Right lobe of liver (tissue), 4 donors: ENCODE results near the gene FBLIM1.
"Not testable (repeated sequence)": the region's sequence is repeated elsewhere in the genome, so short reads cannot be mapped to it uniquely, and the experiment has no call there.

Source experiments
- POLR2A ChIP-seq: fragments of 450-650 bp; IDR thresholded peaks from one replicate; pipeline ENCODE4 v1.6.1; 2017; ENCODE audit warnings: antibody characterized with exemption, mild to moderate bottlenecking
- TF ChIP-seq, protein P1 (sequence below), 4 donors: fragments of 200-600 bp in 3 of 4; fragments of 450-650 bp in 1 of 4; IDR thresholded peaks; one replicate each; pipeline versions ENCODE4 v1.5.1 to v1.8.0; 2016 to 2022; ENCODE audit warnings: antibody characterized with exemption in 4 of 4, mild to moderate bottlenecking in 2 of 4
- donor health status: DM: no; HTN: no; CAD: no.
- donor health status: DM: no; HTN: no; CAD: no.
- donor health status: DM: no; HTN: yes; CAD: no.

DNA sequence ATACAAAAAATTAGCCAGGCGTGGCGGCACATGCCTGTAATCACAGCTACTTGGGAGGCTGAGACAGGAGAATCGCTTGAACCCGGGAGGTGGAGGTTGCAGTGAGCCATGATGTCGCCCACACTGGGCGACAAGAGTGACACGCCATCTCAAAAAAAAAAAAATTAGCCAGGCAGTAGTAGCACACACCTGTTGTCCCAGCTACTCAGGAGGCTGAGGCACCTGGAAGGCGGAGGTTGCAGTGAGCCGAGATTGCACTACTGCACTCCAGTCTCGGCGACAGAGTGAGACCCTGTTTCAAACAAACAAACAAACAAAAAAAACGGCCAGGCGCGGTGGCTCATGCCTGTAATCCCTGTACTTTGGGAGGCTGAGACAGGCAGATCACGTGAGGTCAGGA is 69.0 kb downstream of the FBLIM1 start:
- TF ChIP-seq POLR2A, result not testable (repeated sequence)
- TF ChIP-seq, protein P1, sequence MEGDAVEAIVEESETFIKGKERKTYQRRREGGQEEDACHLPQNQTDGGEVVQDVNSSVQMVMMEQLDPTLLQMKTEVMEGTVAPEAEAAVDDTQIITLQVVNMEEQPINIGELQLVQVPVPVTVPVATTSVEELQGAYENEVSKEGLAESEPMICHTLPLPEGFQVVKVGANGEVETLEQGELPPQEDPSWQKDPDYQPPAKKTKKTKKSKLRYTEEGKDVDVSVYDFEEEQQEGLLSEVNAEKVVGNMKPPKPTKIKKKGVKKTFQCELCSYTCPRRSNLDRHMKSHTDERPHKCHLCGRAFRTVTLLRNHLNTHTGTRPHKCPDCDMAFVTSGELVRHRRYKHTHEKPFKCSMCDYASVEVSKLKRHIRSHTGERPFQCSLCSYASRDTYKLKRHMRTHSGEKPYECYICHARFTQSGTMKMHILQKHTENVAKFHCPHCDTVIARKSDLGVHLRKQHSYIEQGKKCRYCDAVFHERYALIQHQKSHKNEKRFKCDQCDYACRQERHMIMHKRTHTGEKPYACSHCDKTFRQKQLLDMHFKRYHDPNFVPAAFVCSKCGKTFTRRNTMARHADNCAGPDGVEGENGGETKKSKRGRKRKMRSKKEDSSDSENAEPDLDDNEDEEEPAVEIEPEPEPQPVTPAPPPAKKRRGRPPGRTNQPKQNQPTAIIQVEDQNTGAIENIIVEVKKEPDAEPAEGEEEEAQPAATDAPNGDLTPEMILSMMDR (IDR thresholded peaks at IDR 0.05), result not testable (repeated sequence)
